Esophagus squamous epithelium (tissue), 5 donors: ENCODE data around the gene EIPR1. TPM values are rescaled to one million over a fixed set of nuclear protein-coding genes. Genes with fewer than 3 reads are reported as not detected.

Source experiments
- DNase-seq: peaks from one replicate; lab custom pipeline; 2025; lab: John Stamatoyannopoulos, UW
- H3K27ac ChIP-seq, 4 donors: fragments of 200-600 bp; sonication (generic); one replicate each; pipeline ENCODE4 v1.5.1; 2016 to 2019; ENCODE audit warnings: mild to moderate bottlenecking in 1 of 4
- H3K27me3 ChIP-seq, 4 donors: fragments of 200-600 bp; sonication (generic); 1 replicate in 3 of 4; 2 replicates in 1 of 4; pipeline versions ENCODE4 v1.5.1 to v1.6.0; 2017 to 2021; ENCODE audit warnings: antibody characterized with exemption in 1 of 4
- H3K36me3 ChIP-seq, 3 donors: fragments of 200-600 bp; sonication (generic); one replicate each; pipeline ENCODE4 v1.5.1; 2016 to 2019
- H3K4me1 ChIP-seq, 3 donors: fragments of 200-600 bp; sonication (generic); one replicate each; pipeline ENCODE4 v1.5.1; 2017 to 2019
- H3K4me3 ChIP-seq, 4 donors: fragments of 200-600 bp; sonication (generic); 1 replicate in 3 of 4; 2 replicates in 1 of 4; pipeline ENCODE4 v1.5.1; 2016 to 2019; ENCODE audit warnings: mild to moderate bottlenecking in 2 of 4, moderate library complexity in 1 of 4
- H3K9me3 ChIP-seq, 3 donors: fragments of 200-600 bp; sonication (generic); one replicate each; pipeline ENCODE4 v1.5.1; 2016 to 2019
- CTCF ChIP-seq, 6 experiments: fragments of 450-650 bp in 4 of 6; fragments of 200-600 bp in 2 of 6; sonication (generic) in 2 of 6; IDR thresholded peaks; one replicate each; pipeline ENCODE4 v1.5.1; 2016 to 2019; ENCODE audit warnings: antibody characterized with exemption in 6 of 6, mild to moderate bottlenecking in 4 of 6, moderate library complexity in 4 of 6
- POLR2A ChIP-seq, 4 donors: fragments of 450-650 bp; IDR thresholded peaks; one replicate each; pipeline ENCODE4 v1.6.1; 2017; ENCODE audit warnings: antibody characterized with exemption in 4 of 4, mild to moderate bottlenecking in 4 of 4, moderate library complexity in 3 of 4
- WGBS, 2 donors: methylation state at CpG; one replicate each; pipeline ENCODE4 v1.1.5; 2018; 5-methylcytosine and 5-hydroxymethylcytosine counted together
- intact Hi-C: fragments of 100-400 bp; cut with DNase I; formaldehyde crosslinking; loops from one replicate; pipeline ENCODE4 v1.15.0; 2022
- total RNA-seq, 4 donors: library from RNA; depleted of rRNA; stranded (reverse); fragments of >200 nt; gene quantifications; one replicate each; pipeline ENCODE4 v1.1.0, GENCODE V29; 2016
- donor health status: DM: yes; HTN: yes; CAD: no.

The EIPR1 gene
- total RNA-seq, 4 donors from 2014 or later, result 27.3 to 50.6 (median 31.9) TPM

- no peak for DNase-seq
- no peak for TF ChIP-seq POLR2A (IDR thresholded peaks at IDR 0.05)
- TF ChIP-seq CTCF (IDR thresholded peaks at IDR 0.05), result no peak
- WGBS, 2 donors, result 89 to 96% methylated on average over 7 of the region's 7 CpGs
Observed at GRCh38 chr2:3244486-3244885, 133.1 kb downstream of the EIPR1 start.

GRCh38 chr2:3243804-3244203, 133.8 kb downstream of the EIPR1 start:
- Histone ChIP-seq H3K36me3 (peaks cover 0 to 20% (median 0%) of the 10 kb centered on the region in 3 donors), H3K4me1 (no peaks in the 10 kb centered on the region), H3K27me3 (no peaks in the 10 kb centered on the region), H3K27ac (no peak overlapping the region), H3K9me3 (peaks cover 0 to under 1% (median 0%) of the 10 kb centered on the region in 3 donors), H3K4me3 (no peak overlapping the region)
- intact Hi-C loops, result no loop called here
- no peak for DNase-seq
- WGBS, 2 donors, result 85 to 87% methylated on average over 3 to 4 of the region's 6 CpGs
- TF ChIP-seq CTCF (IDR thresholded peaks at IDR 0.05), result no peak
- TF ChIP-seq POLR2A (IDR thresholded peaks at IDR 0.05), result no peak

More at GRCh38 chr2:3244486-3244885, 133.1 kb downstream of the EIPR1 start:
- peaks cover 0 to 8% (median 5%) of the 10 kb centered on the region in 3 donors for H3K9me3 ChIP-seq
- H3K27ac ChIP-seq, result no peak overlapping the region
- no peak overlapping the region for H3K4me3 ChIP-seq
- intact Hi-C loops, result no loop called here
- H3K36me3 ChIP-seq, result peaks cover 0 to 24% (median 0%) of the 10 kb centered on the region in 3 donors
- no peaks in the 10 kb centered on the region for H3K4me1 ChIP-seq
- no peaks in the 10 kb centered on the region for H3K27me3 ChIP-seq

GRCh38 chr2:3242747-3243369, 134.8 kb downstream of the EIPR1 start:
- Histone ChIP-seq H3K9me3 (no peaks in the 10 kb centered on the region), H3K4me3 (no peak overlapping the region), H3K27me3 (no peaks in the 10 kb centered on the region), H3K27ac (no peak overlapping the region), H3K4me1 (no peaks in the 10 kb centered on the region), H3K36me3 (peaks cover 0 to 10% (median 0%) of the 10 kb centered on the region in 3 donors)
- TF ChIP-seq POLR2A (IDR thresholded peaks at IDR 0.05) (no peak), CTCF (IDR thresholded peaks at IDR 0.05) (no peak)
- intact Hi-C loops, result no loop called here
- 60 to 65% methylated on average over 9 of the region's 9 CpGs for WGBS, 2 donors
- DNase-seq, result no peak

GRCh38 chr2:3241971-3242746, 135.5 kb downstream of the EIPR1 start:
- 59 to 77% methylated on average over 4 to 9 of the region's 25 CpGs for WGBS, 2 donors
- H3K4me3 ChIP-seq, result no peak overlapping the region
- H3K4me1 ChIP-seq, result no peaks in the 10 kb centered on the region
- TF ChIP-seq POLR2A (IDR thresholded peaks at IDR 0.05) (no peak), CTCF (IDR thresholded peaks at IDR 0.05) (no peak)
- peaks cover 0 to 5% (median 0%) of the 10 kb centered on the region in 3 donors for H3K36me3 ChIP-seq
- intact Hi-C loops, result no loop called here
- H3K27ac ChIP-seq, result no peak overlapping the region
- H3K9me3 ChIP-seq, result no peaks in the 10 kb centered on the region
- no peak for DNase-seq
- H3K27me3 ChIP-seq, result no peaks in the 10 kb centered on the region
